CD14-positive monocyte (primary cell): Measurements from ENCODE around the gene POMT1. TPM values are rescaled to one million over a fixed set of nuclear protein-coding genes. Genes with fewer than 3 reads are reported as not detected.

Source experiments
- DNase-seq, 3 donors: peaks; one replicate each; pipeline ENCODE4 v3.0.0-alpha.2; 2011 to 2022
- H2AFZ ChIP-seq: 2 replicates; pipeline ENCODE4 v1.6.0; 2012; ENCODE audit warnings: mild to moderate bottlenecking, low read depth, low read length, inconsistent platforms; ENCODE audit not compliant: insufficient read depth, poor library complexity, severe bottlenecking
- H3K27ac ChIP-seq, 2 donors: 1 replicate in 1 of 2; 2 replicates in 1 of 2; pipeline ENCODE4 v1.5.1; 2012 to 2013; ENCODE audit warnings: low read length in 2 of 2, control low read depth in 1 of 2, inconsistent platforms in 1 of 2, low read depth in 1 of 2, mild to moderate bottlenecking in 1 of 2
- H3K27me3 ChIP-seq, 2 donors: one replicate each; pipeline versions ENCODE4 v1.6.0 to v1.6.1; 2011 to 2013; ENCODE audit warnings: low read length in 2 of 2; ENCODE audit not compliant: control insufficient read depth in 2 of 2, insufficient read depth in 2 of 2
- H3K36me3 ChIP-seq, 2 donors: replicated peaks in 1 of 2; 1 replicate in 1 of 2; 2 replicates in 1 of 2; pipeline versions ENCODE4 v1.5.1 to v1.6.1; 2012 to 2013; ENCODE audit warnings: low read length in 2 of 2, control low read depth in 1 of 2, inconsistent platforms in 1 of 2, mild to moderate bottlenecking in 1 of 2; ENCODE audit not compliant: insufficient read depth in 2 of 2, control insufficient read depth in 1 of 2
- H3K4me1 ChIP-seq, 2 donors: 1 replicate in 1 of 2; 2 replicates in 1 of 2; pipeline versions ENCODE4 v1.5.1 to v1.6.1; 2012 to 2013; ENCODE audit warnings: low read length in 2 of 2, control low read depth in 1 of 2, inconsistent platforms in 1 of 2, mild to moderate bottlenecking in 1 of 2, moderate library complexity in 1 of 2; ENCODE audit not compliant: insufficient read depth in 2 of 2, control insufficient read depth in 1 of 2
- H3K4me2 ChIP-seq: replicated peaks from 2 replicates; pipeline ENCODE3; 2012; ENCODE audit warnings: low read length, moderate library complexity, mild to moderate bottlenecking; ENCODE audit not compliant: poor library complexity, severe bottlenecking; ENCODE audit errors: extremely low read depth
- H3K4me3 ChIP-seq, 3 experiments: fragments of 200-600 bp in 1 of 3; sonication (generic) in 1 of 3; replicated peaks in 1 of 3; 1 replicate in 2 of 3; 2 replicates in 1 of 3; pipeline ENCODE4 v1.5.1; 2011 to 2013; ENCODE audit warnings: low read length in 3 of 3, mild to moderate bottlenecking in 3 of 3, control low read depth in 2 of 3, low read depth in 2 of 3, inconsistent platforms in 1 of 3, moderate library complexity in 1 of 3
- H3K79me2 ChIP-seq: 2 replicates; pipeline ENCODE4 v1.6.0; 2012; ENCODE audit warnings: mild to moderate bottlenecking, control low read depth, inconsistent platforms, low read length, moderate library complexity; ENCODE audit not compliant: insufficient read depth
- H3K9ac ChIP-seq: 2 replicates; pipeline ENCODE4 v1.6.0; 2017; ENCODE audit warnings: low read length, mild to moderate bottlenecking; ENCODE audit not compliant: insufficient read depth, poor library complexity, severe bottlenecking
- H3K9me3 ChIP-seq, 2 donors: replicated peaks in 1 of 2; 1 replicate in 1 of 2; 2 replicates in 1 of 2; pipeline versions ENCODE4 v1.5.1 to v1.6.1; 2012 to 2013; ENCODE audit warnings: low read length in 2 of 2, control low read depth in 1 of 2; ENCODE audit not compliant: control insufficient read depth in 1 of 2, insufficient read depth in 1 of 2
- H4K20me1 ChIP-seq: 2 replicates; pipeline ENCODE4 v1.6.0; 2012; ENCODE audit warnings: mild to moderate bottlenecking, low read length, control low read depth, moderate library complexity; ENCODE audit not compliant: insufficient read depth
- H3K27ac Mint-ChIP-seq, 7 donors: one replicate each; pipeline ENCODE4 v1.8.0; 2020; ENCODE audit warnings: mild to moderate bottlenecking in 7 of 7, mixed read lengths in 7 of 7, moderate library complexity in 6 of 7, inconsistent platforms in 2 of 7
- H3K27me3 Mint-ChIP-seq, 3 donors: one replicate each; pipeline ENCODE4 v1.8.0; 2021 to 2022; ENCODE audit warnings: low read depth in 3 of 3, mild to moderate bottlenecking in 3 of 3, mixed read lengths in 3 of 3, moderate library complexity in 3 of 3, inconsistent platforms in 1 of 3
- H3K36me3 Mint-ChIP-seq, 2 donors: one replicate each; pipeline ENCODE4 v1.8.0; 2020; ENCODE audit warnings: mixed read lengths in 2 of 2, inconsistent platforms in 1 of 2, mild to moderate bottlenecking in 1 of 2
- H3K4me1 Mint-ChIP-seq: one replicate; pipeline ENCODE4 v1.8.0; 2020; ENCODE audit warnings: mild to moderate bottlenecking, mixed read lengths
- H3K4me3 Mint-ChIP-seq, 2 donors: one replicate each; pipeline ENCODE4 v1.8.0; 2020; ENCODE audit warnings: mild to moderate bottlenecking in 2 of 2, mixed read lengths in 2 of 2, moderate library complexity in 1 of 2
- H3K9me3 Mint-ChIP-seq, 7 donors: one replicate each; pipeline ENCODE4 v1.8.0; 2020 to 2022; ENCODE audit warnings: mixed read lengths in 7 of 7, mild to moderate bottlenecking in 6 of 7, moderate library complexity in 6 of 7, inconsistent platforms in 2 of 7
- WGBS: methylation state at CpG from one replicate; pipeline ENCODE4 v1.1.5; 2013; ENCODE audit warnings: missing lambda C conversion rate; ENCODE audit not compliant: insufficient coverage; 5-methylcytosine and 5-hydroxymethylcytosine counted together
- intact Hi-C, 2 donors: fragments of 100-400 bp; cut with micrococcal nuclease; formaldehyde crosslinking; loops; one replicate each; pipeline versions ENCODE4 v1.15.0 to v1.15.1; 2023
- polyA plus RNA-seq, 3 donors: library from polyadenylated mRNA; depleted of rRNA in 1 of 3; unstranded in 2 of 3; stranded (reverse) in 1 of 3; fragments of 300-500 nt in 2 of 3; fragments of >200 nt in 1 of 3; fragmentation: Illumina TruSeq in 2 of 3; gene quantifications; 1 replicate in 2 of 3; 2 replicates in 1 of 3; pipeline ENCODE4 v1.2.3, GENCODE V29; 2012 to 2021
- TF ChIP-seq, protein P1 (sequence below): fragments of 200-600 bp; IDR thresholded peaks from one replicate; pipeline ENCODE4 v1.8.0; 2022; ENCODE audit warnings: antibody characterized with exemption, mild to moderate bottlenecking

The POMT1 gene
- polyA plus RNA-seq, 3 donors, result 5.9 to 22.3 (median 7.5) TPM

DNA sequence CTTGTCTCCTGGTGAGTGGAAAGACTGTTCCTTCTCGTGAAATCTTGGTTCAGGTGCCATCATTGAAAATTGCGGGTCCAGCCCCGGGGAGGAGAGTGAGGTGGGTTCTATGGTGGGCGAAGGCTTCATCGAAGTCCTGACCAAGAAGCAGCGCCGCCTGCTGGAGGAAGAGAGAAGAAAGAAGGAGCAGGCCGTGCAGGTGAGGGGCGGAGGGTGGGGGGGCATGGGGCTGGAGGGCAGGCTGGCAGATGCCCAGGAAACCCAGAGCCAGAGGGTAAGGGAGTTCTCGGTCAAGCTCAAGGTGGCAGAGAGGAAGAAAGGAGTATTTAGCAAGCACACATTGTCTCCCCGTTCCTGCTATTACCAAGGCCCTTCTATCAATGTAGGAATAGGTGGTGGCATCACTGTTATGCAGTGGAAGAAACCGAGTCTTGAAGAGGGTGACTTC is 24.3 kb upstream of the POMT1 start:
- TF ChIP-seq, protein P1, sequence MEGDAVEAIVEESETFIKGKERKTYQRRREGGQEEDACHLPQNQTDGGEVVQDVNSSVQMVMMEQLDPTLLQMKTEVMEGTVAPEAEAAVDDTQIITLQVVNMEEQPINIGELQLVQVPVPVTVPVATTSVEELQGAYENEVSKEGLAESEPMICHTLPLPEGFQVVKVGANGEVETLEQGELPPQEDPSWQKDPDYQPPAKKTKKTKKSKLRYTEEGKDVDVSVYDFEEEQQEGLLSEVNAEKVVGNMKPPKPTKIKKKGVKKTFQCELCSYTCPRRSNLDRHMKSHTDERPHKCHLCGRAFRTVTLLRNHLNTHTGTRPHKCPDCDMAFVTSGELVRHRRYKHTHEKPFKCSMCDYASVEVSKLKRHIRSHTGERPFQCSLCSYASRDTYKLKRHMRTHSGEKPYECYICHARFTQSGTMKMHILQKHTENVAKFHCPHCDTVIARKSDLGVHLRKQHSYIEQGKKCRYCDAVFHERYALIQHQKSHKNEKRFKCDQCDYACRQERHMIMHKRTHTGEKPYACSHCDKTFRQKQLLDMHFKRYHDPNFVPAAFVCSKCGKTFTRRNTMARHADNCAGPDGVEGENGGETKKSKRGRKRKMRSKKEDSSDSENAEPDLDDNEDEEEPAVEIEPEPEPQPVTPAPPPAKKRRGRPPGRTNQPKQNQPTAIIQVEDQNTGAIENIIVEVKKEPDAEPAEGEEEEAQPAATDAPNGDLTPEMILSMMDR, result peak; percentile 56
- H3K27ac Mint-ChIP-seq, result peak overlapping the region in 2 of 7 donors; percentile 25 to 57

DNA sequence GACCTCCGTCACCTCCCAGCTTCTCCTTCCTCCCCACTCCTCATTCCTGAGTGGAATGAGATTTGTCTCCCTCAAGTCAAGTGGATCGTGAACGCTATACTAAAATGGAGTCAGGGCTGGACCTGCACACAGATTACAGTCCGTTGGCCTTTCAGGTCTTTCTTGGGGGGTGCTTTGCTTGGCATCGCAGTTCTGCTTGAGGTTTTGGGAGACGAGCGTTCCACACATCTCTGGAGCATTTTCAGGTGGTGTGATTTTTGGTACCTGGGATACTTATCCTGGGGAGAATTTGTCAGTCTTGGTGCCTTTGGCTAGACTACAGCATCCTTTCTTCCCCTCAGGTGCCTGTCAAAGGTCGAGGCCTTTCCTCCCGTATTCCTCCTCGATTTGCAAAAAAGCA is 23.8 kb upstream of the POMT1 start:
- peaks cover 88 to 100% of the 10 kb centered on the region in 2 donors for H3K36me3 Mint-ChIP-seq
- Histone ChIP-seq H3K9ac (no peak overlapping the region), H2AFZ (no peak overlapping the region), H4K20me1 (peaks cover 78% of the 10 kb centered on the region), H3K36me3 (peaks cover 93 to 98% of the 10 kb centered on the region in 2 donors), H3K79me2 (no peaks in the 10 kb centered on the region), H3K4me2 (no peak overlapping the region), H3K27me3 (no peaks in the 10 kb centered on the region), H3K4me1 (no peaks in the 10 kb centered on the region), H3K27ac (no peak overlapping the region), H3K4me3 (no peak overlapping the region), H3K9me3 (no peaks in the 10 kb centered on the region)
- no peak overlapping the region for H3K4me3 Mint-ChIP-seq
- intact Hi-C loops, result loop anchor here in 1 of 2 donors (5.0 kb wide), 1 partner anchor 132 kb away; no protein-coding TSS in a partner anchor
- TF ChIP-seq, protein P1, result no peak
- H3K27me3 Mint-ChIP-seq, result peaks cover 0 to 1% (median 0%) of the 10 kb centered on the region in 3 donors
- WGBS, result 98% methylated on average over 6 of the region's 10 CpGs
- no peak overlapping the region for H3K27ac Mint-ChIP-seq
- no peak for DNase-seq
- no peaks in the 10 kb centered on the region for H3K4me1 Mint-ChIP-seq
- H3K9me3 Mint-ChIP-seq, result no peaks in the 10 kb centered on the region

More for the DNA sequence above, 24.3 kb upstream of the POMT1 start:
- DNase-seq, result peak in 2 of 3 donors; percentile 3 to 17
- Histone ChIP-seq H2AFZ (no peak overlapping the region), H3K4me1 (no peaks in the 10 kb centered on the region), H3K9ac (no peak overlapping the region), H3K9me3 (no peaks in the 10 kb centered on the region), H3K27me3 (no peaks in the 10 kb centered on the region), H3K4me3 (no peak overlapping the region), H4K20me1 (peaks cover 80% of the 10 kb centered on the region), H3K79me2 (no peaks in the 10 kb centered on the region), H3K36me3 (peaks cover 93 to 98% of the 10 kb centered on the region in 2 donors), H3K4me2 (no peak overlapping the region), H3K27ac (no peak overlapping the region)
- H3K4me1 Mint-ChIP-seq, result no peaks in the 10 kb centered on the region
- H3K27me3 Mint-ChIP-seq, result peaks cover 0 to 1% (median 0%) of the 10 kb centered on the region in 3 donors
- H3K4me3 Mint-ChIP-seq, result no peak overlapping the region
- intact Hi-C loops, result loop anchor here in 1 of 2 donors (5.0 kb wide), 1 partner anchor 131 kb away; no protein-coding TSS in a partner anchor
- peaks cover 88 to 100% of the 10 kb centered on the region in 2 donors for H3K36me3 Mint-ChIP-seq
- 81% methylated on average over 3 of the region's 12 CpGs for WGBS
- no peaks in the 10 kb centered on the region for H3K9me3 Mint-ChIP-seq
